ENCODE results near the gene ADGRG4. TPM values are rescaled to one million over a fixed set of nuclear protein-coding genes. Genes with fewer than 3 reads are reported as not detected.
A peak's percentile ranks its signal among the peaks of the same experiment; 100 is the strongest.
"Not testable (repeated sequence)": the region's sequence is repeated elsewhere in the genome, so short reads cannot be mapped to it uniquely, and the experiment has no call there.

Gene ADGRG4
- total RNA-seq = under 1 TPM in 1 of 2 donors, not detected in 1; 0.03 TPM

GRCh38 chrX:136300721-136301120 is at the start of gene ADGRG4:
Gene ADGRG4, plus strand, starts transcription at chrX:136300963. Its CDS starts 7,815 bp downstream, at chrX:136308778.
- H3K4me3 ChIP-seq; DNase-seq; H3K9ac ChIP-seq (ENCODE audit: low read depth in 2 of 2, low read length in 2 of 2); H3K9me3 ChIP-seq; H3K27me3 ChIP-seq; intact Hi-C loops (cut with DNase I); H3K36me3 ChIP-seq; H3K4me1 ChIP-seq; H3K27ac ChIP-seq: not testable (repeated sequence)

DNA sequence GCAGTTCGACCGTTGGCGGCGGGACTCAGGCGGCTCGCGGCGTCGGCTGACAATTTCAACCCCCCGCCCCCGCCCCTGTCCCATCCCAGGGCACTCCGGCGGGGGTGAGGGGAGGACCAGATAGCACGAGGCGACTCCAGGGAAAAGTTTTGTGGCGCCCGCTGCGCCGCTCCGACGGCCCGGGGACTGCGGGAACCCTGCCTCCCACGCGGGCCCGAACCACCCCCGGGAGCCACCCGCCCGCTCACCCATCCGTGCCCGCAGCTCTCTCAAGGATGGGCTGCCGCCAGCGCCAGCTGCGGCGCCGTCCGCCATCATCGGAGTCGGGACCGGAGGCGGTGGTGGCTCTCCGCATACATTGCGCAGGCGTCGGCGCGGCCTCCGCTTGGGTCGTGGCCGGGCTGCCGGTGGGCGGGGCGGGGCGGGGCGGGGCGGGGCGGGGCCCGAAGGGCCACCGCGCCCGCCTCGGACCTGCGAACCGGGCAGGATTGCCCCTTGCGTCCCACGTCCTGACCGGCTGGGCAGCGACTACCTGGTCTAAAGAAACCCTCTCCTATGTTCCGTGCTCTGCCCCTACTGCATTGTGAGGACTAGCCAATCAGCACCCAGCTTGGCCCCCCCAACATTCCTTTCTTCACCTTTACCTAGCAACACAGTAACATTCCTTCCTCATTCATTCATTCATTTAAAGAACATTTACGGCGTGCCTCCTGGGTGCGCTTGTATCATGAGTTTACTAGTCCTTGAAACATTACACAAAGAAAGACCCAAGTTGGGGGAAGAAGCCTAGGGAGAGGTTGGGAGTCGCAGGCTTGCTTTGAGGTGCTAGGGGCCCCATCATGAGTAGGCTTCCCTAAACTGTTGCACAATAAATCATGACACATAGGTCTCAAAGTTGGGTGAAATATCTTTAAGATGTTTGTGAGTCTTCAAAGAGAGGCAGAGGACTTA is 49.4 kb upstream of the ADGRG4 start, which contains the start of gene MAP7D3:
TSS of gene MAP7D3 (minus strand) at position 360 of the 951 bp plus-strand sequence. CDS start at position 318, 42 bp downstream.
- no peaks in the 10 kb centered on the region for H3K36me3 ChIP-seq
- peak within 1 kb of the TSS; percentile 28 to 63 for H3K9ac ChIP-seq (ENCODE audit: low read depth in 2 of 2, low read length in 2 of 2)
- H3K27me3 ChIP-seq = no peaks in the 10 kb centered on the region
- peak; percentile 57 for DNase-seq
- H3K4me3 ChIP-seq = peak within 1 kb of the TSS; percentile 57
- H3K9me3 ChIP-seq = no peaks in the 10 kb centered on the region
- H3K4me1 ChIP-seq = no peaks in the 10 kb centered on the region
- TF ChIP-seq, protein P1, sequence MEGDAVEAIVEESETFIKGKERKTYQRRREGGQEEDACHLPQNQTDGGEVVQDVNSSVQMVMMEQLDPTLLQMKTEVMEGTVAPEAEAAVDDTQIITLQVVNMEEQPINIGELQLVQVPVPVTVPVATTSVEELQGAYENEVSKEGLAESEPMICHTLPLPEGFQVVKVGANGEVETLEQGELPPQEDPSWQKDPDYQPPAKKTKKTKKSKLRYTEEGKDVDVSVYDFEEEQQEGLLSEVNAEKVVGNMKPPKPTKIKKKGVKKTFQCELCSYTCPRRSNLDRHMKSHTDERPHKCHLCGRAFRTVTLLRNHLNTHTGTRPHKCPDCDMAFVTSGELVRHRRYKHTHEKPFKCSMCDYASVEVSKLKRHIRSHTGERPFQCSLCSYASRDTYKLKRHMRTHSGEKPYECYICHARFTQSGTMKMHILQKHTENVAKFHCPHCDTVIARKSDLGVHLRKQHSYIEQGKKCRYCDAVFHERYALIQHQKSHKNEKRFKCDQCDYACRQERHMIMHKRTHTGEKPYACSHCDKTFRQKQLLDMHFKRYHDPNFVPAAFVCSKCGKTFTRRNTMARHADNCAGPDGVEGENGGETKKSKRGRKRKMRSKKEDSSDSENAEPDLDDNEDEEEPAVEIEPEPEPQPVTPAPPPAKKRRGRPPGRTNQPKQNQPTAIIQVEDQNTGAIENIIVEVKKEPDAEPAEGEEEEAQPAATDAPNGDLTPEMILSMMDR (IDR thresholded peaks at IDR 0.05) = no peak
- peak within 1 kb of the TSS; percentile 63 for H3K27ac ChIP-seq
- intact Hi-C loops (cut with DNase I) = no loop called here

GRCh38 chrX:136255541-136255940 is 45.2 kb upstream of the ADGRG4 start:
- Histone ChIP-seq H3K4me1 (no peaks in the 10 kb centered on the region), H3K4me3 (no peak overlapping the region), H3K36me3 (no peaks in the 10 kb centered on the region), H3K27ac (no peak overlapping the region), H3K9ac (ENCODE audit: low read depth in 2 of 2, low read length in 2 of 2) (no peak overlapping the region), H3K27me3 (no peaks in the 10 kb centered on the region), H3K9me3 (no peaks in the 10 kb centered on the region)
- no peak for DNase-seq
- intact Hi-C loops (cut with DNase I) = no loop called here
- TF ChIP-seq, protein P1 (IDR thresholded peaks at IDR 0.05) = no peak

DNA sequence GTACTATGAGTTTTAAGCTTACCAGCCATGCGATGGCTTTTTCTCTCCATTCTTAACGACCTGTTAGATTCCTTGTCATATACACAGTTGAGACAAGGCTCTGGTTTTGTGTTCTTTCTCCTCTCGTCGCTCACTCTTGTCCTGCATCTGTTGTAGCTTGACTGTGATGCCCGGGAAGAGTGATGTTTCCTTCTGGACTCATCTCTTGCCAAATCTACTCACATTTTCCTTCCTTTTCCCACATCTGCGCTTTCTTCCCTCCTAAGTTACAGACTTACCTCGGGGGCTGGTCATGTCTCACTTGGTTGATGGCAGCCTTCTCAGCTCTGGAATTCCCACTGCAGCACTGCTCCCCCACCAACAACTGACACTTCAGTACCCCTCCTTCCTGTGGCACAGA is 44.7 kb upstream of the ADGRG4 start:
- Histone ChIP-seq H3K27ac (no peak overlapping the region), H3K9me3 (no peaks in the 10 kb centered on the region), H3K9ac (ENCODE audit: low read depth in 2 of 2, low read length in 2 of 2) (no peak overlapping the region), H3K36me3 (no peaks in the 10 kb centered on the region), H3K4me3 (no peak overlapping the region), H3K4me1 (no peaks in the 10 kb centered on the region), H3K27me3 (no peaks in the 10 kb centered on the region)
- TF ChIP-seq, protein P1 (IDR thresholded peaks at IDR 0.05) = no peak
- DNase-seq = no peak
- intact Hi-C loops (cut with DNase I) = no loop called here

GRCh38 chrX:136258951-136259350 is 41.8 kb upstream of the ADGRG4 start:
- Histone ChIP-seq H3K36me3 (no peaks in the 10 kb centered on the region), H3K4me1 (no peaks in the 10 kb centered on the region), H3K27ac (no peak overlapping the region), H3K9me3 (no peaks in the 10 kb centered on the region), H3K27me3 (no peaks in the 10 kb centered on the region), H3K9ac (ENCODE audit: low read depth in 2 of 2, low read length in 2 of 2) (no peak overlapping the region), H3K4me3 (no peak overlapping the region)
- DNase-seq = no peak
- intact Hi-C loops (cut with DNase I) = no loop called here
- TF ChIP-seq, protein P1 (IDR thresholded peaks at IDR 0.05) = no peak

DNA sequence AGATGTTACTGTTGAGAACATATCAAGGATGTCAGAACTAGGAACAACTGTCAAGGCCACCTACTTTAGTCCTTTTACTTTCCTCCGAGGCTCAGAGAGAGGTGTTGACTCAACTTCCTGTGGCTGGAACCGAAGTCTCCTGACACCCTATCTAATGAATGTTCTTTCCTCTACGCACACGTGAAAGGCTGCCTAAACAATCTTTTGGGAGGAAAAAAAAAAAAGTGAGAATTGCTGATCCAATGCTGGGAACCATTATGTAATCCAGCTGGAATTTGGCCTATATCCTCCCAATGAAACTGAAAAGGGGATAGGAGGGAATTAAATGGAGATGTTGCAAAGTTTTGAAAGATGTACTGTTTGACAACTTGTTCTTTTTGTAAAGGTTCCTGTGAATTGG is 41.2 kb upstream of the ADGRG4 start:
- Histone ChIP-seq H3K9me3 (no peaks in the 10 kb centered on the region), H3K27ac (no peak overlapping the region), H3K4me3 (no peak overlapping the region), H3K27me3 (no peaks in the 10 kb centered on the region), H3K4me1 (no peaks in the 10 kb centered on the region), H3K36me3 (no peaks in the 10 kb centered on the region), H3K9ac (ENCODE audit: low read depth in 2 of 2, low read length in 2 of 2) (no peak overlapping the region)
- TF ChIP-seq, protein P1 (IDR thresholded peaks at IDR 0.05) = no peak
- no peak for DNase-seq
- intact Hi-C loops (cut with DNase I) = no loop called here
